ENCODE results near the gene SLC38A7.
"Not testable (repeated sequence)": the region's sequence is repeated elsewhere in the genome, so short reads cannot be mapped to it uniquely, and the experiment has no call there.

Gene SLC38A7

DNA sequence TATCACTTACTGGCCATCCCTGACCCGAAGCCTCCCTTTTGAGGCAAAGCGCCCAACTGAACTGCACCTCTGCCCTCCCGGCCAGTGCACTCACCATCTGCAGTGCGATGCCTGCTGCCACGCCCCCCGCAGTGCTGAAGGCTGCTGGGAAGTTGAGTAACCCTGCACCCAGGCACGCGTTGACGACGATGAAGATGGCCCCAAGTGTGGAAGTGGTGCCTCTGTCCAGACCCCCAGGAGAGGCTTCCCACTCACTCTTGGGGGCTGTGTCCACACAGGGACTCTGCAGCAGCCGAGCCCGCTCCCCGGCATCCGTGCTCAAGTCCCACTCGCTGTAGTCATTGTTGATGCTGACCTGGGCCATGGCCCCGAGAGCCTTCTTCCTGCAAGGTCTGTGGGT, 4.8 kb downstream of the SLC38A7 start:
- no peak overlapping the region for H3K27ac ChIP-seq
- no peak overlapping the region for H3K4me3 ChIP-seq

DNA sequence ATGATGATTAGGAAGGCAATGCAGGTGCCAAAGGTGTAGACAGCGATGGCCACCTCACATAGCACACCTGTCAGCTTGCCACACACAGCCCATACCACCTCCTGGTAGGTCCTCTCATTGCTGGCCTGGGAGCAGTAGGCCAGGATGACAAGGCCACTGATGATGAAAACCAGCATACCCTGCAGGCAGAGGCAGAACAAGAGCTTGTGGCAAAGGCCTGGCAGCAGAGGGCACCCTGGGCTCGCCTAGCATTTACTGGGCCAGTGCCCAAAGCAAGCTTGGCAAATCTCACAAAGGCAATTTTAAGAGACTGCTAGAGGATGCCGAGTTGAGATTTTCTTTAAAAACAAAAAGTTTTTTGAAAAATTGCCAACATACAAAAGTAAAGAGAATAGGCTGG, 5.9 kb downstream of the SLC38A7 start:
- Histone ChIP-seq H3K27ac (no peak overlapping the region), H3K4me3 (no peak overlapping the region)

DNA sequence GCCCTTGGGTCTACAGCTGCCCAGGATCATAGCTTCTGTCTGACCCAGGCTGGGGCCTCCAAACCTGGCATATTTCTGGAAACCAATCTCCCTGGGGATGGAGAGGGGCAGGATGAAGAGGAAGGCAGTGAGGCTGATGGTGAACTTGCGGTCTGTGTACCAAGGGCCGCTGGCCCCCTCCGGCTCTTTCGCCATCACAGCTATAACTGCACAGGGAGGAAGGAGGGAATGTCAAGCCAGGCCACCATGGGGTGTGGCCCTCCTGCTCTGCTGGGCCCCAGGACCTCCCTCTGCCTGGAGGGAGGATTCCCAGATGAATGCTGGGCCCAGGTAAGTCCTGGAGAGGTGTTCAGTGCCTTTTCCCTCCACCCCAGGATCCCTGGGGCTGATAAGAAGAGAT, 6.3 kb downstream of the SLC38A7 start:
- Histone ChIP-seq H3K4me3 (no peak overlapping the region), H3K27ac (no peak overlapping the region)

- Histone ChIP-seq H3K27ac (no peak overlapping the region), H3K4me3 (no peak overlapping the region)
Measured at GRCh38 chr16:58670946-58671583, 13.5 kb downstream of the SLC38A7 start.

DNA sequence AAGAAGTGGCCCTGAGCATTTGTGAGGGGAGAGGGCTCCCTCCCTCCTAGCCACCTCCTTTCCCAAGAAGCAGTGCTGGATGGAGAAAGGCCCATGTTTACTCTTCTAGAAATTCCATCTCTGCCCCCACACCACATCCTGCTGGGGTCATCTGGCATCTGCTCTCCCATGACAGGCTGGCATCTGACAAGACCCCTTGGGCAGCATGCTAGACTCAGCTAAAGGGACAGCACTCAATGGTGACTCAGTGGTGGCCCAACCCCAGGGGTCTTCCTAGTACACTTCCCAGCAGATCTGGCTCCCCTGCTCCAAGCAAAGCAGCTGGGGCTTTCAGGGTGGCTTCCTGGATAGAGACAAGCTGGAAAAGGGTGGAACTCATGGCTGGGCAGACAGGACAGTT, 14.4 kb downstream of the SLC38A7 start:
- Histone ChIP-seq H3K4me3 (no peak overlapping the region), H3K27ac (no peak overlapping the region)

DNA sequence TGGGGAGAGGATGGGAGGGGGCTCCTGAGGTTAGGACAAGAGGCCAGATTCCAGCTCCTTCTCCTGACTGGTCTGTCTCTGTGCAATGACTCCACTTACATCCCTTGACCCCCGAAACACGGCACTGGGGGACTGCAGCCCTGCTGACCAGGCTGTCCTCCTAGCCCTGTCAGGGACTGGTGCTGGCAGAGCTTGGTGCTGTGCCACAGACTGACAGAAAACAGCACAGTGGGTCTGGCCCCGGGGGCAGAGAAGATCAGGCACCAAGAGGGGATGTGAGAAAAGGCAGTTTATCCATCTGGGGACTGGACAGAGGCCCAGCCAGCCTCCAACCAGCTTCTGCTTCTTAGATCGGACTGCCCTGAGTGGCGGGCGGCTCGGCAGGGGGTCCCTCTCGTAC, 19.4 kb downstream of the SLC38A7 start:
- H3K27ac ChIP-seq: no peak overlapping the region
- no peak overlapping the region for H3K4me3 ChIP-seq

- Histone ChIP-seq H3K4me3 (no peak overlapping the region), H3K27ac (no peak overlapping the region)
Measured at GRCh38 chr16:58661199-58661830, 23.3 kb downstream of the SLC38A7 start.

GRCh38 chr16:58659911-58660310, 24.7 kb downstream of the SLC38A7 start:
- not testable (repeated sequence) for H3K4me3 ChIP-seq, H3K27ac ChIP-seq

- H3K4me3 ChIP-seq: no peak overlapping the region
- no peak overlapping the region for H3K27ac ChIP-seq
Measured at GRCh38 chr16:58658796-58659211, 25.8 kb downstream of the SLC38A7 start.

- Histone ChIP-seq H3K27ac (no peak overlapping the region), H3K4me3 (no peak overlapping the region)
Measured at GRCh38 chr16:58656899-58657298, 27.7 kb downstream of the SLC38A7 start.

GRCh38 chr16:58655215-58655596, 29.4 kb downstream of the SLC38A7 start:
- Histone ChIP-seq H3K4me3 (no peak overlapping the region), H3K27ac (no peak overlapping the region)

DNA sequence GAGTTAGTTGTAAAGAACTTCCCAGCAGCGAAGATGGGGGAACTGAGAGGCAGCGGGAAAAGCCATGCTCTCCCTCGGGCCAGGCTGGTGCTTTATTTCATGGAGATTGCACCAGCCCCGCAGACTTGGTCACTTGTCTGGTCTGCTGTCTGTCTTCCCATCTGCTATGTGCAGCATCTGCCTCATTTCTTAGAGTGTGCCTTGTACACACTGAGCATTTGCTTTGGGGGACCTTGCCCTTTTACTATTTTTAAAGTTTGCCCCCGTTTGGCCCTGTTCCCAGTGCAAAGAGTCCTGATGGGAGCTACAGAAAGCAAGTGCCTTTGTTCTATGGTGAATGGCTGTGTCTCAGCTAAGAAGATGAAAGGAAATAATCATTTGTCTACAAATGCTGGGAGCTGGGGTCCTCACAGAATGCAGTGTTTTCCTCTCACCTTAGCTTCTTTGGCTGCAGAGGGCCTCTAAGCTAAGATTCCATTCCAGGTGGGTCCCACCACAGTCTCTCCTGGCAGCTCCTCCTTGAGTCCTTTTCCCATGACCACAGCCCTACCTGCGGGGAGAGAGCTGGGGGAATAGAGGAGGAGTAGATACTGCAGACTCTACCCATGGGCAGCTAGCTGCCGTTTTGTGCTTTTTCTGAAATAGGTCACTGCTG, 29.9 kb downstream of the SLC38A7 start:
- Histone ChIP-seq H3K27ac (no peak overlapping the region), H3K4me3 (no peak overlapping the region)

DNA sequence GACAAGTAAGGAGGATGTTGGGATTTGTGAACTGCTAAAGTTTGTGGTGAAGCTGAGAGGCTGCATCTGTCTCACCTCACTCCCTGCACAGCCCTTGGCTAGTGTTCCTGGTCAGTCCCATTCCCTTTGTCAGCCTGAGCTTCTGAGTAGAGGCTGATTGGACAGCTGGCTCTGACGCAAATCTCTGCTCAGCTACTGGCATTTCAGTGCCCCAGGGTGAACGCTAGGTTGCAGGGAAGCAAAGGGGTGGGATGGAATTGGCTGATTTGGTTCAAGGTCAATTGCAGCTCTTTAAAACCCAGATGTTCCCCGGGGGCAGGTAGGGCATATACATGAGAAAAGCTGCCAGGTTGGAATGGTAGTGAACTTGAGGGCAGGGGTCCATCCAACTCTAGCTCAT, 31.8 kb downstream of the SLC38A7 start:
- Histone ChIP-seq H3K27ac (no peak overlapping the region), H3K4me3 (no peak overlapping the region)

DNA sequence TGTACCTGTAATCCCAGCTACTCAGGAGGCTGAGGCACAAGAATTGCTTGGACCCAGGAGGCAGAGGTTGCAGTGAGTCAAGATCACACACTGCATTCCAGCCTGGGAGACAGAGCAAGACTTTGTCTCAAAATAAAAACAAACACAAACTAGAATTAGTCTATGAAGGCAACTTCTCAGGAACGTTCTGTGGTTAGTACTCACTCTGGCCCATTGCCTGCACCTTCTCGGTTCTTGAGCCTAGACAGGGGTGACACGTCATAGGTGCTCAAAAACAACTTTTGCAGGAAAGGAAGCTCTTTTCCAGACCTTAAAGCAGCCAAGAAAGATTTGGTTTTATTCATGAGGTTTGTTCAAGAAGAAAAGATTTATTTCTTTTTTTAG, 32.6 kb downstream of the SLC38A7 start:
- Histone ChIP-seq H3K27ac (peak overlapping the region in 8 of 21 experiments; percentile 15 to 64 (median 45)), H3K4me3 (no peak overlapping the region)

DNA sequence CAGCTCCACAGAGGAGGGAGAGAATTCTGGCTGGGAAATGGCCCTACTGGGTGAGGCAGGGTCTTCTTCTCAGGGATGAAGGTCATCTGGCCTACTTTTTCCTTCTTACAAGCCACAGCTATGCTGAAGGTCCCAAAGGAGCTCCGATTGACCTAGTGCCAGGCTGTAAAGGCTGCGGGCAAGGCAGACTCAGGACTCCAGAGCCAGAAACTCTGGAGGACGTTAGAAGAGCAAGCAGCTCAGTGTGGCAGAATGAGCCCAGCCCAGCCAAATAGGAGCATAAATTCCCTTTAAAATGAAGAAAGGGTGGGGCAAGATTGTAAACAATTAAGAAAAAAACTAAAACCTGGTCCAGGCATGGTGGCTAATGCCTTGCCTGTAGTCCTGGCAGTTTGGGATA, 34.9 kb downstream of the SLC38A7 start:
- Histone ChIP-seq H3K27ac (no peak overlapping the region), H3K4me3 (no peak overlapping the region)

DNA sequence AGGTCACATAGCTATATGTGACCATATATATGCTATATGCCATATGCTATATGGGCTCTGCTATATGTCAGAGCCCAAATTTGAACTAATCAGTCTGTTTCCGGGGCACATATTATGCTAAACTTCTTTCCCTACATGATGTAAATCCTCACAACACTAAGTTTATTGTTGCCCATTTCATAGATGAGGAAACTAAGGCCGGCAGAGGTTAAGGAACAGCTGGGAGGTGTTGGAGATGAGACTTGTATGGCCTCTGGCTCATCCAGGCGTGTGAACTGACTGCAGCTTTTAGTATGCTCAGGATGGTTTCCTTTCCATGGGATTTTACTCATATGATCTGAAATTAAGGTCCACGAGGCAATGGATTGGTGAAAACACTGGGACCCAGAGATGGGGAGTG, 37.5 kb downstream of the SLC38A7 start:
- H3K27ac ChIP-seq: no peak overlapping the region
- no peak overlapping the region for H3K4me3 ChIP-seq

DNA sequence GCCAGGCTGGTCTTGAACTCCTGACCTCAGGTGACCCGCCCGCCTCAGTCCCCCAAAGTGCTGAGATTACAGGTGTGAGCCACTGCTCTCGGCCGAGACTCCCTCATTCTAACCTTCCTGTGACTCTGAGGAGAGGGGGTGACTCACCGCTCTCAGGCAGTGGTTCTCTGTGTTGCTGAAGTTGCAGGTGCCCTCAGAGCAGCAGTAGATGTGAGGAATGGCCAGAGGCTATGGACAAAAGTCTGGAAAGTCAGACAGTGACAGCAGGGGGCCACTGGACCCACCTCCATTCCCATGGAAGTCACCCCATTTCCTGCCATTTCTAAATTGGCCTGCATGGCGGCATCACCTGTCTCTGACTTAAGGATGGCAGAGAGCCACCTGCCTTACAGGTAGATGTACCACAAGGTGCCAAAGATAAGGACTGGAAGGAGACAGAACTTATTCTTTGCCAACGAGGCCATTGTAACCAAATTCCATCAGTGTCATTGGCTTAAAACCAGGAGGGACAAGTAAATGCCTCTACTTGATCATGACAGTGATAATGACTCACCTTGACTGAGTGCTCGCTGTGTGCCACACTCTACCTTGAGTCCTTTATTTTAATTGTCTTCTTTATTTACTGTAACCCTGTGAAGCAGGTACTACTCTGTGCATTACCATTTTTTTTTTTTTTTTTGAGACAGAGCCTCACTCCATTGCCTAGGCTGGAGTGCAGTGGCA, 39.6 kb downstream of the SLC38A7 start:
- Histone ChIP-seq H3K4me3 (no peak overlapping the region), H3K27ac (peak overlapping the region in 1 of 21 experiments; percentile 3)

DNA sequence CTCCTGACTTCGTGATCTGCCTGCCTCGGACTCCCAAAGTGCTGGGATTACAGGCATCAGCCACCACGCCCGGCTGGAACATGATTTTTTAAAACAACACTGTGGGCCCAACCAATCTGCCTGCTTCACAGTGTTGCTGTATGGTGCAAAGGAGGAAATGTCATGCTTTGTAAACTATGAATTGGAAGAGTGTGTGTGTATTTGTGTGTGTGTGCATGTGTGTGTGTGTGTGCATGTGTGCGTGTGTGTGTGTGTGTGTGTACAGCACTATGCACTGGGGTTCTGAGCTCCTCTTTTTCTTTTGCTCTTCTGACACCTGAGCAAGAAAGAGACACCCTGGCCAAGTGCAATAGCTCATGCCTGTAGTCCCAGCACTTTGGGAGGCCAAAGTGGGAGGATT, 40.5 kb downstream of the SLC38A7 start:
- no peak overlapping the region for H3K27ac ChIP-seq

DNA sequence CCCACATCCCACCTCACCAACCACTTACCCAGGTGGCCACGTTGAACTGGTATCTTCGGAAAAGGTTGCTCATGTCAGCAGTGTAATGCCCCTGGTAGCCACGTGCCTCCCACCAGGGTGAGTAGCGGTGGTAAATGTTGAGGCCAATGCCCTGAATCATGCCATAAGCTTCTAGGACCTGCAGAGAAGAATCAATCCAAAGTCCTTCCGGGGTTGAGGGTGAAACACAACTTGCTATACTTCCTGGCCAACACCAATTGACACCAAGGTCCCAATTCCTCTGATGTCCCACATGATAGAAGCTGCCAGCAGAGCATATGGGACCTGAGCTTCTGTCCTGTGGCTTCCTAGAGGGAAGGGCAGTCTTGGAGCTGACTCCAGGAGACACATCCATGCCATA, 43.6 kb downstream of the SLC38A7 start:
- Histone ChIP-seq H3K4me3 (no peak overlapping the region), H3K27ac (no peak overlapping the region)

More for the DNA sequence above, 40.5 kb downstream of the SLC38A7 start:
- no peak overlapping the region for H3K4me3 ChIP-seq

- no peak overlapping the region for H3K4me3 ChIP-seq
- H3K27ac ChIP-seq: no peak overlapping the region
Measured at GRCh38 chr16:58639836-58640235, 44.7 kb downstream of the SLC38A7 start.

DNA sequence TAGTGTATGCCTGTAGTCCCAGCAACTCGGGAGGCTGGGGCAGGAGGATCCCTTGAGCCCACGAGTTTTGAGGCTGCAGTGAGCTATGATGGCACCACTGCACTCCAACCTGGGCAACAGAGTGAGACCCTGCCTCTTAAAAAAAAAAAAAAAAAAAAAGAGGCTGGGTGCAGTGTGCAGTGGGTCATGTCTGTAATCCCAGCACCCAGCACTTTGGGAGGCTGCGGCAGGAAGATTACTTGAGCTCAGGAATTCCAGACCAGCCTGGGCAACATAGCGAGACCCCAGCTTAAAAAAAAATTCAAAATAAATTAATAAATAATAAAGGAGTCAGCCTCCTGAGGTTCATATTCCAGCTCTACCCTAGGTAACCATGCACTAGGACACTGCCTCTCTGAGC, 45.3 kb downstream of the SLC38A7 start:
- H3K4me3 ChIP-seq: no peak overlapping the region
- H3K27ac ChIP-seq: no peak overlapping the region
